ENCODE measurements around the gene THSD7B.

DNA sequence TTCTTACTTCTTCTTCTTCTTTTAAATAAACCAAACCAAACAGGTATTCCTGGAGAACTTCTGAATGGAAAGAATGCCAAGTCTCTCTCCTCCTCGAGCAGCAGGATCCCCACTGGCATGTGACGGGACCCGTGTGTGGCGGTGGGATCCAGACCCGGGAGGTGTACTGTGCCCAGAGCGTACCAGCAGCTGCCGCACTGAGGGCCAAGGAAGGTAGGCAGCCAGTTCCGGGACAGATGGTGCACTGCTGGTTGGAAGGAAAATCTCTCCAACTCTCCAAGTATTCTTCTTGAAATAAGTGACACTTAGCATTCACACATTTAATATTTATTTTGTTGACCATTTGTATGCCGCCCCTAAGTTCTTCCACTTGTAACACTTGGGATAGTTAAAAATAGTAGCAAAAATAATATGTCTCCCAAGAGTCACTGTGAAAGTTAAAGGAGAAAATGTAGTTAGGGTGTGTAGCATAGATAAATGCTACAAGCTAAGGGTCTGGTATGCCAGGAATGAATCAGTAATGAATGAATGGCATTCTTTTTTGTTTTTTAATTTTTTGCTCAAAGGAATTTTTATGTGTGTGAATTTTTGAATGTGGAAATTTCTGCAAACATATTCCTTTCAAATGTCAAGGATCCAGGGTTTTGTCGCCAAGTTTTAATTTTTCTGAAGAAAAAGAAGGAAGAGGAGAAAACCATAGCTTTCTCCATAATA lies 349.9 kb downstream of the THSD7B start:
- TF ChIP-seq POLR2AphosphoS5 (IDR thresholded peaks at IDR 0.05; ENCODE audit: low read depth) = no peak
- TF ChIP-seq, protein P1, sequence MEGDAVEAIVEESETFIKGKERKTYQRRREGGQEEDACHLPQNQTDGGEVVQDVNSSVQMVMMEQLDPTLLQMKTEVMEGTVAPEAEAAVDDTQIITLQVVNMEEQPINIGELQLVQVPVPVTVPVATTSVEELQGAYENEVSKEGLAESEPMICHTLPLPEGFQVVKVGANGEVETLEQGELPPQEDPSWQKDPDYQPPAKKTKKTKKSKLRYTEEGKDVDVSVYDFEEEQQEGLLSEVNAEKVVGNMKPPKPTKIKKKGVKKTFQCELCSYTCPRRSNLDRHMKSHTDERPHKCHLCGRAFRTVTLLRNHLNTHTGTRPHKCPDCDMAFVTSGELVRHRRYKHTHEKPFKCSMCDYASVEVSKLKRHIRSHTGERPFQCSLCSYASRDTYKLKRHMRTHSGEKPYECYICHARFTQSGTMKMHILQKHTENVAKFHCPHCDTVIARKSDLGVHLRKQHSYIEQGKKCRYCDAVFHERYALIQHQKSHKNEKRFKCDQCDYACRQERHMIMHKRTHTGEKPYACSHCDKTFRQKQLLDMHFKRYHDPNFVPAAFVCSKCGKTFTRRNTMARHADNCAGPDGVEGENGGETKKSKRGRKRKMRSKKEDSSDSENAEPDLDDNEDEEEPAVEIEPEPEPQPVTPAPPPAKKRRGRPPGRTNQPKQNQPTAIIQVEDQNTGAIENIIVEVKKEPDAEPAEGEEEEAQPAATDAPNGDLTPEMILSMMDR (conservative IDR thresholded peaks at IDR 0.05; ENCODE audit: low read depth in 2 of 2) = no peak
- no peak for TF ChIP-seq EZH2 (IDR thresholded peaks at IDR 0.05; ENCODE audit: low read depth, unreplicated experiment)
- TF ChIP-seq, protein P2, sequence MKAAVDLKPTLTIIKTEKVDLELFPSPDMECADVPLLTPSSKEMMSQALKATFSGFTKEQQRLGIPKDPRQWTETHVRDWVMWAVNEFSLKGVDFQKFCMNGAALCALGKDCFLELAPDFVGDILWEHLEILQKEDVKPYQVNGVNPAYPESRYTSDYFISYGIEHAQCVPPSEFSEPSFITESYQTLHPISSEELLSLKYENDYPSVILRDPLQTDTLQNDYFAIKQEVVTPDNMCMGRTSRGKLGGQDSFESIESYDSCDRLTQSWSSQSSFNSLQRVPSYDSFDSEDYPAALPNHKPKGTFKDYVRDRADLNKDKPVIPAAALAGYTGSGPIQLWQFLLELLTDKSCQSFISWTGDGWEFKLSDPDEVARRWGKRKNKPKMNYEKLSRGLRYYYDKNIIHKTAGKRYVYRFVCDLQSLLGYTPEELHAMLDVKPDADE (IDR thresholded peaks at IDR 0.05) = no peak
- no peak for TF ChIP-seq CREB1 (CRISPR knock-in tag; IDR thresholded peaks at IDR 0.05; ENCODE audit: low read depth)
- TF ChIP-seq, protein P3, sequence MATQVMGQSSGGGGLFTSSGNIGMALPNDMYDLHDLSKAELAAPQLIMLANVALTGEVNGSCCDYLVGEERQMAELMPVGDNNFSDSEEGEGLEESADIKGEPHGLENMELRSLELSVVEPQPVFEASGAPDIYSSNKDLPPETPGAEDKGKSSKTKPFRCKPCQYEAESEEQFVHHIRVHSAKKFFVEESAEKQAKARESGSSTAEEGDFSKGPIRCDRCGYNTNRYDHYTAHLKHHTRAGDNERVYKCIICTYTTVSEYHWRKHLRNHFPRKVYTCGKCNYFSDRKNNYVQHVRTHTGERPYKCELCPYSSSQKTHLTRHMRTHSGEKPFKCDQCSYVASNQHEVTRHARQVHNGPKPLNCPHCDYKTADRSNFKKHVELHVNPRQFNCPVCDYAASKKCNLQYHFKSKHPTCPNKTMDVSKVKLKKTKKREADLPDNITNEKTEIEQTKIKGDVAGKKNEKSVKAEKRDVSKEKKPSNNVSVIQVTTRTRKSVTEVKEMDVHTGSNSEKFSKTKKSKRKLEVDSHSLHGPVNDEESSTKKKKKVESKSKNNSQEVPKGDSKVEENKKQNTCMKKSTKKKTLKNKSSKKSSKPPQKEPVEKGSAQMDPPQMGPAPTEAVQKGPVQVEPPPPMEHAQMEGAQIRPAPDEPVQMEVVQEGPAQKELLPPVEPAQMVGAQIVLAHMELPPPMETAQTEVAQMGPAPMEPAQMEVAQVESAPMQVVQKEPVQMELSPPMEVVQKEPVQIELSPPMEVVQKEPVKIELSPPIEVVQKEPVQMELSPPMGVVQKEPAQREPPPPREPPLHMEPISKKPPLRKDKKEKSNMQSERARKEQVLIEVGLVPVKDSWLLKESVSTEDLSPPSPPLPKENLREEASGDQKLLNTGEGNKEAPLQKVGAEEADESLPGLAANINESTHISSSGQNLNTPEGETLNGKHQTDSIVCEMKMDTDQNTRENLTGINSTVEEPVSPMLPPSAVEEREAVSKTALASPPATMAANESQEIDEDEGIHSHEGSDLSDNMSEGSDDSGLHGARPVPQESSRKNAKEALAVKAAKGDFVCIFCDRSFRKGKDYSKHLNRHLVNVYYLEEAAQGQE (IDR thresholded peaks at IDR 0.05; ENCODE audit: unreplicated experiment) = no peak
- TF ChIP-seq JUNB (IDR thresholded peaks at IDR 0.05; ENCODE audit: unreplicated experiment) = no peak
- no peak for TF ChIP-seq EZH2phosphoT487 (IDR thresholded peaks at IDR 0.05; ENCODE audit: unreplicated experiment)
- no peak for TF ChIP-seq STAT1 (IDR thresholded peaks at IDR 0.05; ENCODE audit: unreplicated experiment)
- TF ChIP-seq NANOG (IDR thresholded peaks at IDR 0.05; ENCODE audit: borderline replicate concordance) = no peak
